Sigmoid colon (tissue), 7 donors: ENCODE results near the gene PACRG. TPM values are rescaled to one million over a fixed set of nuclear protein-coding genes. Genes with fewer than 3 reads are reported as not detected.

Experiments
- DNase-seq: peaks from one replicate; pipeline ENCODE4 v3.0.0-alpha.2; 2019
- H3K27ac ChIP-seq, 4 donors: fragments of 200-600 bp; sonication (generic); one replicate each; pipeline ENCODE4 v1.5.1; 2016 to 2019; ENCODE audit warnings: mild to moderate bottlenecking in 1 of 4
- H3K27me3 ChIP-seq, 3 donors: fragments of 200-600 bp; sonication (generic); one replicate each; pipeline ENCODE4 v1.5.1; 2019; ENCODE audit warnings: mild to moderate bottlenecking in 1 of 3
- H3K36me3 ChIP-seq, 4 donors: fragments of 200-600 bp; sonication (generic); one replicate each; pipeline ENCODE4 v1.5.1; 2016 to 2019
- H3K4me1 ChIP-seq, 4 donors: fragments of 200-600 bp; sonication (generic); one replicate each; pipeline ENCODE4 v1.5.1; 2017 to 2019
- H3K4me3 ChIP-seq, 4 donors: fragments of 200-600 bp; sonication (generic); one replicate each; pipeline ENCODE4 v1.5.1; 2017 to 2019; ENCODE audit warnings: mild to moderate bottlenecking in 2 of 4, moderate library complexity in 1 of 4
- H3K9me3 ChIP-seq, 4 donors: fragments of 200-600 bp in 3 of 4; sonication (generic) in 3 of 4; one replicate each; pipeline versions ENCODE4 v1.5.1 to v1.6.1; 2013 to 2019
- CTCF ChIP-seq, 4 experiments: fragments of 450-650 bp in 3 of 4; fragments of 200-600 bp in 1 of 4; IDR thresholded peaks; one replicate each; pipeline ENCODE4 v1.5.1; 2016 to 2019; ENCODE audit warnings: antibody characterized with exemption in 4 of 4, mild to moderate bottlenecking in 3 of 4, moderate library complexity in 2 of 4
- EP300 ChIP-seq, 4 donors: sonication (generic); formaldehyde crosslinking; IDR thresholded peaks; one replicate each; pipeline ENCODE4 v1.6.1; 2017; ENCODE audit warnings: antibody characterized with exemption in 4 of 4
- POLR2A ChIP-seq, 2 donors: fragments of 450-650 bp; IDR thresholded peaks; one replicate each; pipeline ENCODE4 v1.6.1; 2016; ENCODE audit warnings: antibody characterized with exemption in 2 of 2, mild to moderate bottlenecking in 2 of 2, moderate library complexity in 2 of 2
- POLR2AphosphoS5 ChIP-seq, 4 donors: sonication (generic); formaldehyde crosslinking; IDR thresholded peaks; one replicate each; pipeline ENCODE4 v1.6.1; 2017; ENCODE audit warnings: antibody characterized with exemption in 4 of 4
- WGBS, 2 donors: extraction: QIAGEN DNeasy Blood & Tissue Kit; methylation state at CpG; one replicate each; pipeline ENCODE4 v1.1.7; 2013; 5-methylcytosine and 5-hydroxymethylcytosine counted together
- intact Hi-C: fragments of 100-400 bp; cut with DNase I; formaldehyde crosslinking; loops from one replicate; pipeline ENCODE4 v1.15.1; 2023
- polyA plus RNA-seq, 3 donors: library from polyadenylated mRNA; stranded (reverse); fragments of 200-250 nt; gene quantifications; one replicate each; pipeline ENCODE4 v1.2.3, GENCODE V29; 2013
- total RNA-seq, 4 donors: library from RNA; depleted of rRNA; stranded (reverse); fragments of >200 nt; gene quantifications; one replicate each; pipeline ENCODE4 v1.1.0, GENCODE V29; 2016
- donor health status: healthy with polysubstance abuse.
- donor health status: Bipolar disorder and iron deficiency.
- donor health status: healthy.

The PACRG gene
- total and polyA plus RNA-seq, 7 donors: 0.12 to 6.9 (median 0.95) TPM; not detected in 2

GRCh38 chr6:162964488-162965140 lies 236.8 kb downstream of the PACRG start:
- Histone ChIP-seq H3K4me1 (peaks cover 0 to 3% (median 0%) of the 10 kb centered on the region in 4 donors), H3K36me3 (no peaks in the 10 kb centered on the region), H3K9me3 (no peaks in the 10 kb centered on the region), H3K4me3 (no peak overlapping the region), H3K27ac (no peak overlapping the region), H3K27me3 (no peaks in the 10 kb centered on the region)
- peak; percentile 78 for DNase-seq
- intact Hi-C loops: no loop called here
- TF ChIP-seq EP300 (IDR thresholded peaks at IDR 0.05) (no peak), POLR2AphosphoS5 (IDR thresholded peaks at IDR 0.05) (peak in 1 of 4 donors; percentile 26)
- 63 to 76% methylated on average over 6 of the region's 6 CpGs for WGBS, 2 donors

GRCh38 chr6:162965366-162965765 lies 237.6 kb downstream of the PACRG start:
- no peak for TF ChIP-seq POLR2AphosphoS5 (IDR thresholded peaks at IDR 0.05)
- TF ChIP-seq CTCF (IDR thresholded peaks at IDR 0.05): no peak
- TF ChIP-seq EP300 (IDR thresholded peaks at IDR 0.05): no peak
- TF ChIP-seq POLR2A (IDR thresholded peaks at IDR 0.05): no peak

GRCh38 chr6:162970246-162970645 lies 242.5 kb downstream of the PACRG start:
- no peak for DNase-seq
- Histone ChIP-seq H3K36me3 (no peaks in the 10 kb centered on the region), H3K4me1 (no peaks in the 10 kb centered on the region), H3K4me3 (no peak overlapping the region), H3K27ac (no peak overlapping the region), H3K27me3 (no peaks in the 10 kb centered on the region), H3K9me3 (peaks cover 0 to 2% (median 0%) of the 10 kb centered on the region in 4 donors)
- intact Hi-C loops: no loop called here
- 69 to 78% methylated on average over 10 of the region's 10 CpGs for WGBS, 2 donors
- TF ChIP-seq EP300 (IDR thresholded peaks at IDR 0.05) (no peak), POLR2A (IDR thresholded peaks at IDR 0.05) (no peak), POLR2AphosphoS5 (IDR thresholded peaks at IDR 0.05) (no peak), CTCF (IDR thresholded peaks at IDR 0.05) (no peak)

More at GRCh38 chr6:162965366-162965765, 237.6 kb downstream of the PACRG start:
- intact Hi-C loops: no loop called here
- H3K4me3 ChIP-seq: no peak overlapping the region
- H3K27ac ChIP-seq: no peak overlapping the region
- H3K9me3 ChIP-seq: no peaks in the 10 kb centered on the region
- H3K27me3 ChIP-seq: no peaks in the 10 kb centered on the region
- H3K36me3 ChIP-seq: no peaks in the 10 kb centered on the region
- DNase-seq: no peak
- peaks cover 0 to 3% (median 0%) of the 10 kb centered on the region in 4 donors for H3K4me1 ChIP-seq
- 73 to 78% methylated on average over 1 of the region's 1 CpG for WGBS, 2 donors

GRCh38 chr6:162971356-162971755 lies 243.6 kb downstream of the PACRG start:
- H3K36me3 ChIP-seq: no peaks in the 10 kb centered on the region
- intact Hi-C loops: no loop called here
- no peaks in the 10 kb centered on the region for H3K4me1 ChIP-seq
- WGBS, 2 donors: 95 to 96% methylated on average over 7 of the region's 7 CpGs
- no peak for DNase-seq
- no peak for TF ChIP-seq CTCF (IDR thresholded peaks at IDR 0.05)
- TF ChIP-seq POLR2AphosphoS5 (IDR thresholded peaks at IDR 0.05): no peak
- no peak for TF ChIP-seq EP300 (IDR thresholded peaks at IDR 0.05)
- no peak for TF ChIP-seq POLR2A (IDR thresholded peaks at IDR 0.05)
- H3K27ac ChIP-seq: no peak overlapping the region
- no peak overlapping the region for H3K4me3 ChIP-seq
- peaks cover 0 to 2% (median 0%) of the 10 kb centered on the region in 4 donors for H3K9me3 ChIP-seq
- no peaks in the 10 kb centered on the region for H3K27me3 ChIP-seq

- intact Hi-C loops: no loop called here
- no peaks in the 10 kb centered on the region for H3K4me1 ChIP-seq
- H3K36me3 ChIP-seq: no peaks in the 10 kb centered on the region
- H3K4me3 ChIP-seq: no peak overlapping the region
- no peaks in the 10 kb centered on the region for H3K27me3 ChIP-seq
- DNase-seq: no peak
- no peak overlapping the region for H3K27ac ChIP-seq
- no peak for TF ChIP-seq POLR2A (IDR thresholded peaks at IDR 0.05)
- TF ChIP-seq EP300 (IDR thresholded peaks at IDR 0.05): no peak
- no peak for TF ChIP-seq POLR2AphosphoS5 (IDR thresholded peaks at IDR 0.05)
- no peak for TF ChIP-seq CTCF (IDR thresholded peaks at IDR 0.05)
- H3K9me3 ChIP-seq: peaks cover 0 to 2% (median 0%) of the 10 kb centered on the region in 4 donors
- 77 to 91% methylated on average over 7 of the region's 7 CpGs for WGBS, 2 donors
These were observed 245.5 kb downstream of the PACRG start for GRCh38 chr6:162973151-162973872.
